B cell (primary cell): ENCODE results near the gene COL16A1. TPM values are rescaled to one million over a fixed set of nuclear protein-coding genes. Genes with fewer than 3 reads are reported as not detected.
A peak's percentile ranks its signal among the peaks of the same experiment; 100 is the strongest.

ENCODE experiments used
- ATAC-seq: fragments of 200-7000 bp; cut with Tn5 transposase; one replicate; pipeline ENCODE4 v1.10.0; 2021; ENCODE audit warnings: low read depth, mild to moderate bottlenecking, moderate number of reproducible peaks, moderate library complexity
- CTCF ChIA-PET: fragments of 350-600 bp; sonication (Branson Sonifier 250); formaldehyde crosslinking; loops from one replicate; lab custom pipeline; 2021; ENCODE audit warnings: antibody characterized with exemption, inconsistent platforms; lab: Charles Lee
- POLR2A ChIA-PET: fragments of 350-600 bp; sonication (Branson Sonifier 250); formaldehyde crosslinking; loops from one replicate; lab custom pipeline; 2021; ENCODE audit warnings: antibody characterized with exemption; lab: Charles Lee
- DNase-seq: peaks from one replicate; pipeline ENCODE4 v3.0.0; 2013
- H2AFZ ChIP-seq: 2 replicates; pipeline ENCODE4 v1.6.1; 2012; ENCODE audit warnings: mild to moderate bottlenecking, low read depth, low read length; ENCODE audit not compliant: insufficient read depth, poor library complexity, severe bottlenecking
- H3K27ac ChIP-seq, 2 donors: 1 replicate in 1 of 2; 2 replicates in 1 of 2; pipeline ENCODE4 v1.5.1; 2012 to 2013; ENCODE audit warnings: low read length in 2 of 2, mild to moderate bottlenecking in 2 of 2, moderate library complexity in 1 of 2
- H3K27me3 ChIP-seq, 4 experiments: fragments of 200-600 bp in 1 of 4; sonication (generic) in 1 of 4; replicated peaks in 1 of 4; 1 replicate in 2 of 4; 2 replicates in 2 of 4; pipeline versions ENCODE4 v1.6.1 to v1.7.0; 2013 to 2016; ENCODE audit warnings: low read length in 3 of 4, mild to moderate bottlenecking in 2 of 4, mixed read lengths in 1 of 4, moderate library complexity in 1 of 4; ENCODE audit not compliant: insufficient read depth in 4 of 4, control insufficient read depth in 3 of 4; ENCODE audit errors: control extremely low read depth in 1 of 4
- H3K36me3 ChIP-seq, 2 experiments: replicated peaks in 1 of 2; 1 replicate in 1 of 2; 2 replicates in 1 of 2; pipeline versions ENCODE4 v1.6.1 to v1.7.1; 2013; ENCODE audit warnings: low read length in 1 of 2; ENCODE audit not compliant: insufficient read depth in 2 of 2, control insufficient read depth in 1 of 2; ENCODE audit errors: control extremely low read depth in 1 of 2, extremely low read depth in 1 of 2
- H3K4me1 ChIP-seq, 2 donors: fragments of 200-600 bp in 1 of 2; sonication (generic) in 1 of 2; 1 replicate in 1 of 2; 2 replicates in 1 of 2; pipeline versions ENCODE4 v1.5.1 to v1.6.1; 2013 to 2017; ENCODE audit warnings: low read length in 2 of 2; ENCODE audit not compliant: control insufficient read depth in 2 of 2, insufficient read depth in 2 of 2
- H3K4me2 ChIP-seq: replicated peaks from 2 replicates; pipeline ENCODE3; 2012; ENCODE audit warnings: mild to moderate bottlenecking, low read depth, low read length; ENCODE audit not compliant: poor library complexity, severe bottlenecking
- H3K4me3 ChIP-seq, 5 experiments: fragments of 200-600 bp in 1 of 5; sonication (generic) in 1 of 5; 1 replicate in 3 of 5; 2 replicates in 2 of 5; pipeline versions ENCODE4 v1.5.1 to v1.7.0; 2011 to 2016; ENCODE audit warnings: low read length in 4 of 5, mild to moderate bottlenecking in 4 of 5, low read depth in 2 of 5, control low read depth in 1 of 5, moderate library complexity in 1 of 5; ENCODE audit not compliant: insufficient read depth in 1 of 5; ENCODE audit errors: control extremely low read depth in 1 of 5, extremely low read depth in 1 of 5
- H3K79me2 ChIP-seq: fragments of 200-600 bp; sonication (generic); one replicate; pipeline ENCODE4 v1.6.0; 2016; ENCODE audit warnings: low read length; ENCODE audit not compliant: control insufficient read depth, insufficient read depth
- H3K9ac ChIP-seq: fragments of 200-600 bp; sonication (generic); 2 replicates; pipeline ENCODE4 v1.6.1; 2017; ENCODE audit warnings: mild to moderate bottlenecking, low read length, moderate library complexity
- H3K9me3 ChIP-seq, 3 donors: one replicate each; pipeline versions ENCODE4 v1.6.1 to v1.7.1; 2013; ENCODE audit warnings: low read length in 2 of 3; ENCODE audit not compliant: control insufficient read depth in 2 of 3, insufficient read depth in 1 of 3; ENCODE audit errors: control extremely low read depth in 1 of 3
- H4K20me1 ChIP-seq: 2 replicates; pipeline ENCODE4 v1.6.0; 2012; ENCODE audit warnings: mild to moderate bottlenecking, low read length; ENCODE audit not compliant: insufficient read depth, control insufficient read depth, poor library complexity, severe bottlenecking
- H3K27ac Mint-ChIP-seq: one replicate; pipeline ENCODE4 v1.8.0; 2021; ENCODE audit warnings: mixed read lengths
- H3K27me3 Mint-ChIP-seq: one replicate; pipeline ENCODE4 v1.8.0; 2021; ENCODE audit warnings: mixed read lengths
- H3K4me1 Mint-ChIP-seq: one replicate; pipeline ENCODE4 v1.8.0; 2021; ENCODE audit warnings: mixed read lengths
- H3K4me3 Mint-ChIP-seq: one replicate; pipeline ENCODE4 v1.8.0; 2021; ENCODE audit warnings: mixed read lengths
- H3K9me3 Mint-ChIP-seq: one replicate; pipeline ENCODE4 v1.8.0; 2022; ENCODE audit warnings: mixed read lengths; ENCODE audit not compliant: insufficient read depth
- EZH2 ChIP-seq: IDR thresholded peaks from 2 replicates; pipeline ENCODE4 v1.6.1; 2012; ENCODE audit warnings: borderline replicate concordance, low read depth, mild to moderate bottlenecking, moderate library complexity, low read length; ENCODE audit not compliant: insufficient read depth, poor library complexity, severe bottlenecking
- WGBS: methylation state at CpG from one replicate; pipeline ENCODE4 v1.1.5; 2013; ENCODE audit warnings: missing lambda C conversion rate; ENCODE audit not compliant: insufficient coverage; 5-methylcytosine and 5-hydroxymethylcytosine counted together
- intact Hi-C: fragments of 100-400 bp; cut with micrococcal nuclease; formaldehyde crosslinking; loops from one replicate; pipeline ENCODE4 v1.10.0; 2022
- polyA minus RNA-seq: library from RNA; depleted of rRNA, polyadenylated mRNA; stranded (reverse); fragments of >200 nt; gene quantifications from 2 replicates; pipeline ENCODE4 v1.2.3, GENCODE V29; 2012
- polyA plus RNA-seq: library from polyadenylated mRNA; depleted of rRNA; stranded (reverse); fragments of >200 nt; gene quantifications from 2 replicates; pipeline ENCODE4 v1.2.3, GENCODE V29; 2012
- total RNA-seq, 2 donors: library from RNA; stranded (reverse); fragments of 120-200 nt in 1 of 2; gene quantifications; 1 replicate in 1 of 2; 2 replicates in 1 of 2; pipeline versions ENCODE4 v1.2.3 to v1.2.4, GENCODE V29; 2013 to 2022
- TF ChIP-seq, protein P1 (sequence below): fragments of 200-600 bp; IDR thresholded peaks from one replicate; pipeline ENCODE4 v1.8.0; 2022; ENCODE audit warnings: antibody characterized with exemption, mild to moderate bottlenecking

Gene COL16A1
- total RNA-seq (not detected in 2 replicates), polyA plus RNA-seq (0.07 TPM in 1 of 2 replicates, not detected in the other), polyA minus RNA-seq (not detected in 2 replicates)
- total RNA-seq (2013), result 2.6 TPM

DNA sequence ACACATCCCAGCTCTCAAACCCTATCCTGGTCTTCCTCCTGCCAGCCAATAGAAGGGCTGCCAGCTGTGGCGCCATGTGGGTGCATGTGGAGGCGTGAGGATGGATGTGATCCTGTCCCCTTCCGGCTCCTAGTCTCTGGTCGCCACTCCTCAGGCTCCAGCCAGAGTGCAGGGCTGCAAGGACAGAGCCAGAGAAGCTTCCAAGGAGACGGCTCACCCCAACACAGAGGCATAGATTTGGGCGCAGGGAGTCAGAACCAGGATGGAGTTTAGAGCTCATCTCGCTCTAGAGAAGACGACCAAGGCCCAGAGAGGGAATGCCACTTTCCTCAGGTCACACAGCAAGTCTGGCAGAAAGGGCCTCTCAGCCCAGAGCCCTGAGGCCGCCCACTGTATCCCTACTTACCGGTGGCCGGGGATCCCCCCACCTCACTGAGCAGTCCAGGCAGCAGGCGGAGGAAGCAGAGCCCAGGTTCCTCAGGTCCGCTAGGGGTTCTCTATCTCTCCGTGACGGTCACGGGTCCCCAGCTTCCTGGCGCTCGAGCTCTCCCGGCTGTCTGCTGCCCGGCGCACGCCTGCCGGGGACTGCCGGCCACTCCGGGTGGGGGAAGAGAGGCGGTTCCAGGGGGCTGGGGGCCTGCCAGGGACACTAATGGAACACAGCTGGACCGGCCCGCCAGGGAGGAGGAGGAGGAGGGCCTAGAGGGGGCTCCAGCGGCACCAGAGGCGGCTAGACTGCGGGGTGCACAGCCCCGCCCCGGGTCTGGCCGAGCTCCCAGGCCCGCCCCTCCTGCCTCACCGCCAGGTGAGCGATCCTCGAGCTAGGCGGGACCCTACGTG lies at the start of gene COL16A1:
COL16A1 (minus strand) TSS at position 587 of the 840 bp plus-strand sequence. CDS start 1,824 bp downstream, outside the sequence.
- Histone ChIP-seq H3K79me2 (no peaks in the 10 kb centered on the region), H3K36me3 (no peaks in the 10 kb centered on the region), H4K20me1 (no peaks in the 10 kb centered on the region), H3K4me2 (peak within 1 kb of the TSS; percentile 49), H3K9me3 (peaks cover 0 to 5% (median 0%) of the 10 kb centered on the region in 3 donors), H3K27me3 (peaks cover 0 to 40% (median 20%) of the 10 kb centered on the region in 4 experiments), H2AFZ (no peak within 1 kb of the TSS), H3K4me1 (peaks cover 23 to 44% of the 10 kb centered on the region in 2 donors), H3K4me3 (no peak within 1 kb of the TSS), H3K9ac (no peak within 1 kb of the TSS), H3K27ac (no peak within 1 kb of the TSS)
- DNase-seq, result peak; percentile 38
- Mint-ChIP-seq H3K4me1 (peaks cover 45% of the 10 kb centered on the region), H3K4me3 (peak within 1 kb of the TSS; percentile 41), H3K27ac (peak within 1 kb of the TSS; percentile 16), H3K9me3 (no peaks in the 10 kb centered on the region), H3K27me3 (peaks cover 35% of the 10 kb centered on the region)
- 22% methylated on average over 35 of the region's 40 CpGs for WGBS
- peak; percentile 5 for ATAC-seq
- ChIA-PET POLR2A (interaction anchor here (0.6 kb wide), 1 partner anchor 329 kb away, joined by 3 read pairs; no protein-coding TSS in a partner anchor), CTCF (interaction anchor here (0.8 to 1.1 kb wide), 2 partner anchors 19 to 85 kb away, joined by 3 read pairs; no protein-coding TSS in a partner anchor)
- TF ChIP-seq EZH2, result no peak
- TF ChIP-seq, protein P1, sequence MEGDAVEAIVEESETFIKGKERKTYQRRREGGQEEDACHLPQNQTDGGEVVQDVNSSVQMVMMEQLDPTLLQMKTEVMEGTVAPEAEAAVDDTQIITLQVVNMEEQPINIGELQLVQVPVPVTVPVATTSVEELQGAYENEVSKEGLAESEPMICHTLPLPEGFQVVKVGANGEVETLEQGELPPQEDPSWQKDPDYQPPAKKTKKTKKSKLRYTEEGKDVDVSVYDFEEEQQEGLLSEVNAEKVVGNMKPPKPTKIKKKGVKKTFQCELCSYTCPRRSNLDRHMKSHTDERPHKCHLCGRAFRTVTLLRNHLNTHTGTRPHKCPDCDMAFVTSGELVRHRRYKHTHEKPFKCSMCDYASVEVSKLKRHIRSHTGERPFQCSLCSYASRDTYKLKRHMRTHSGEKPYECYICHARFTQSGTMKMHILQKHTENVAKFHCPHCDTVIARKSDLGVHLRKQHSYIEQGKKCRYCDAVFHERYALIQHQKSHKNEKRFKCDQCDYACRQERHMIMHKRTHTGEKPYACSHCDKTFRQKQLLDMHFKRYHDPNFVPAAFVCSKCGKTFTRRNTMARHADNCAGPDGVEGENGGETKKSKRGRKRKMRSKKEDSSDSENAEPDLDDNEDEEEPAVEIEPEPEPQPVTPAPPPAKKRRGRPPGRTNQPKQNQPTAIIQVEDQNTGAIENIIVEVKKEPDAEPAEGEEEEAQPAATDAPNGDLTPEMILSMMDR, result no peak
- intact Hi-C loops, result no loop called here
